Measurements from ENCODE around the gene FRA10AC1.
A peak's percentile ranks its signal among the peaks of the same experiment; 100 is the strongest.

Gene FRA10AC1

GRCh38 chr10:93702210-93703001 is at the start of gene FRA10AC1:
Gene FRA10AC1, minus strand, starts transcription at chr10:93702592. Its CDS starts 2,486 bp downstream, at chr10:93700106.
- peak; percentile 89 for DNase-seq (ENCODE audit: low spot score)

GRCh38 chr10:93751832-93752231 is 49.4 kb upstream of the FRA10AC1 start:
- peak; percentile 27 for DNase-seq (ENCODE audit: low spot score)

- no peak for DNase-seq (ENCODE audit: low spot score)
Measured at GRCh38 chr10:93751124-93751523, 48.7 kb upstream of the FRA10AC1 start.

- no peak for DNase-seq (ENCODE audit: low spot score)
Measured at GRCh38 chr10:93749218-93749799, 46.9 kb upstream of the FRA10AC1 start.

GRCh38 chr10:93746844-93747284 is 44.5 kb upstream of the FRA10AC1 start:
- DNase-seq (ENCODE audit: low spot score) = peak; percentile 77

GRCh38 chr10:93745408-93746065 is 43.1 kb upstream of the FRA10AC1 start:
- DNase-seq (ENCODE audit: low spot score) = peak; percentile 7

GRCh38 chr10:93742633-93743349 is 40.4 kb upstream of the FRA10AC1 start:
- DNase-seq (ENCODE audit: low spot score) = no peak

GRCh38 chr10:93741367-93741766 is 39.0 kb upstream of the FRA10AC1 start:
- DNase-seq (ENCODE audit: low spot score) = no peak

- no peak for DNase-seq (ENCODE audit: low spot score)
Measured at GRCh38 chr10:93726024-93726423, 23.6 kb upstream of the FRA10AC1 start.

GRCh38 chr10:93723153-93723552 is 20.8 kb upstream of the FRA10AC1 start:
- no peak for DNase-seq (ENCODE audit: low spot score)

- DNase-seq (ENCODE audit: low spot score) = no peak
Measured at GRCh38 chr10:93722550-93722949, 20.2 kb upstream of the FRA10AC1 start.

- DNase-seq (ENCODE audit: low spot score) = no peak
Measured at GRCh38 chr10:93719901-93720300, 17.5 kb upstream of the FRA10AC1 start.

GRCh38 chr10:93718937-93719725 is 16.7 kb upstream of the FRA10AC1 start:
- DNase-seq (ENCODE audit: low spot score) = no peak

- DNase-seq (ENCODE audit: low spot score) = no peak
Measured at GRCh38 chr10:93716766-93717165, 14.4 kb upstream of the FRA10AC1 start.

GRCh38 chr10:93715345-93715744 is 13.0 kb upstream of the FRA10AC1 start:
- no peak for DNase-seq (ENCODE audit: low spot score)

GRCh38 chr10:93712593-93712992 is 10.2 kb upstream of the FRA10AC1 start:
- DNase-seq (ENCODE audit: low spot score) = no peak

GRCh38 chr10:93711891-93712290 is 9.5 kb upstream of the FRA10AC1 start:
- DNase-seq (ENCODE audit: low spot score) = no peak

GRCh38 chr10:93710333-93710909 is 8.0 kb upstream of the FRA10AC1 start:
- no peak for DNase-seq (ENCODE audit: low spot score)

- DNase-seq (ENCODE audit: low spot score) = no peak
Measured at GRCh38 chr10:93707623-93708022, 5.2 kb upstream of the FRA10AC1 start.

GRCh38 chr10:93704451-93704850 is 2.1 kb upstream of the FRA10AC1 start:
- no peak for DNase-seq (ENCODE audit: low spot score)

- DNase-seq (ENCODE audit: low spot score) = no peak
Measured at GRCh38 chr10:93703841-93704240, 1.4 kb upstream of the FRA10AC1 start.
